ENCODE results near the gene TMEM184B.

DNA sequence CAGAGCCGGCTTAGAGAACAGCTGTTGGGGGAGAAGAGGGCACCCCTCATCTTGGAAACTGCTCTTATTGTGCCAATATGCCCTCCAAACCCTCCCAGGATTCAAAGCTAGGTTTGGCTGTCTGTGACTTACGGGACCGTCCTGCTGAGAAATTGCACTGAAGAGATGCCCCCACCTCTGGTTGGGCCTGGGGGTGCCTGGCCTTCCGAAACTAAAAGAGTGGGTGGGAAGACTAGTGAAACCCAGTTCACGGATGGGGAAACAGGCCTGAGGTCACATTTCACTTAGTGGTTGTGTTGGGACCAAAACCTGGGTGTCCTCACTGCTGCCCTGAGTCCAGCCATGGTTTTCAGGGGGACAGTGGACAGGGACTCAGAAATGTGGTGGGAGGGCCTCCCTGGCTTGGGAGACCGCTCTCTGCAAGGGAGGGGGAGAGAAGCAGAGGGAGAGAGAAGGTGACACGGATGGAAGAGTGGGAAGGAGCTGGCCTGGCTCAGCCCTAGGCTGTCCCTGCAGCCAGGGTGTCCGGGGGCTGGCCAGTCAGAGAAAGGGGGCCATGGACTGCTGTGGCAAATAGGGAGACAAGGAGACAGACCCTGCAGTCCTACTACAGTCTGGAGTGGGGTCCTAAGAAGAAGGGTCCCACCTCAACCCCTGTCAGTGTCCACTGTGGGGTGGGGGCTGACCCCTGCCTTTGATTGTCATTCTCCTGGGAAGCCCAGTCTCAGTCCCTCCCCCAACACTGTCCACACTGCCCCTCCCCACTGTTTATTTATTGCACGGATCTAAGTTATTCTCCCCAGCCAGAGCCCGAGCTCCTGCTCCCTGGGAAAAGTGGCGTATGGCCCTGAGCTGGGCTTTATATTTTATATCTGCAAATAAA lies 57.4 kb downstream of the TMEM184B start:
- TF ChIP-seq ISL1 (CRISPR knock-in tag; IDR thresholded peaks at IDR 0.05): no peak
- no peak for TF ChIP-seq RARB (CRISPR knock-in tag; IDR thresholded peaks at IDR 0.05)
- TF ChIP-seq ARNTL (CRISPR knock-in tag; IDR thresholded peaks at IDR 0.05; ENCODE audit: borderline replicate concordance, low read depth): no peak
- TF ChIP-seq TOX (CRISPR knock-in tag; IDR thresholded peaks at IDR 0.05; ENCODE audit: borderline replicate concordance): no peak
- TF ChIP-seq SNAI2 (CRISPR knock-in tag; IDR thresholded peaks at IDR 0.05): no peak
- TF ChIP-seq, protein P1, sequence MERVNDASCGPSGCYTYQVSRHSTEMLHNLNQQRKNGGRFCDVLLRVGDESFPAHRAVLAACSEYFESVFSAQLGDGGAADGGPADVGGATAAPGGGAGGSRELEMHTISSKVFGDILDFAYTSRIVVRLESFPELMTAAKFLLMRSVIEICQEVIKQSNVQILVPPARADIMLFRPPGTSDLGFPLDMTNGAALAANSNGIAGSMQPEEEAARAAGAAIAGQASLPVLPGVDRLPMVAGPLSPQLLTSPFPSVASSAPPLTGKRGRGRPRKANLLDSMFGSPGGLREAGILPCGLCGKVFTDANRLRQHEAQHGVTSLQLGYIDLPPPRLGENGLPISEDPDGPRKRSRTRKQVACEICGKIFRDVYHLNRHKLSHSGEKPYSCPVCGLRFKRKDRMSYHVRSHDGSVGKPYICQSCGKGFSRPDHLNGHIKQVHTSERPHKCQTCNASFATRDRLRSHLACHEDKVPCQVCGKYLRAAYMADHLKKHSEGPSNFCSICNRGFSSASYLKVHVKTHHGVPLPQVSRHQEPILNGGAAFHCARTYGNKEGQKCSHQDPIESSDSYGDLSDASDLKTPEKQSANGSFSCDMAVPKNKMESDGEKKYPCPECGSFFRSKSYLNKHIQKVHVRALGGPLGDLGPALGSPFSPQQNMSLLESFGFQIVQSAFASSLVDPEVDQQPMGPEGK (CRISPR knock-in tag; IDR thresholded peaks at IDR 0.05; ENCODE audit: borderline replicate concordance): no peak
- TF ChIP-seq, protein P2, sequence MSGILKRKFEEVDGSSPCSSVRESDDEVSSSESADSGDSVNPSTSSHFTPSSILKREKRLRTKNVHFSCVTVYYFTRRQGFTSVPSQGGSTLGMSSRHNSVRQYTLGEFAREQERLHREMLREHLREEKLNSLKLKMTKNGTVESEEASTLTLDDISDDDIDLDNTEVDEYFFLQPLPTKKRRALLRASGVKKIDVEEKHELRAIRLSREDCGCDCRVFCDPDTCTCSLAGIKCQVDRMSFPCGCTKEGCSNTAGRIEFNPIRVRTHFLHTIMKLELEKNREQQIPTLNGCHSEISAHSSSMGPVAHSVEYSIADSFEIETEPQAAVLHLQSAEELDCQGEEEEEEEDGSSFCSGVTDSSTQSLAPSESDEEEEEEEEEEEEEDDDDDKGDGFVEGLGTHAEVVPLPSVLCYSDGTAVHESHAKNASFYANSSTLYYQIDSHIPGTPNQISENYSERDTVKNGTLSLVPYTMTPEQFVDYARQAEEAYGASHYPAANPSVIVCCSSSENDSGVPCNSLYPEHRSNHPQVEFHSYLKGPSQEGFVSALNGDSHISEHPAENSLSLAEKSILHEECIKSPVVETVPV (CRISPR knock-in tag; IDR thresholded peaks at IDR 0.05): no peak
- TF ChIP-seq ZNF70 (CRISPR knock-in tag; IDR thresholded peaks at IDR 0.05): no peak
- TF ChIP-seq, protein P3, sequence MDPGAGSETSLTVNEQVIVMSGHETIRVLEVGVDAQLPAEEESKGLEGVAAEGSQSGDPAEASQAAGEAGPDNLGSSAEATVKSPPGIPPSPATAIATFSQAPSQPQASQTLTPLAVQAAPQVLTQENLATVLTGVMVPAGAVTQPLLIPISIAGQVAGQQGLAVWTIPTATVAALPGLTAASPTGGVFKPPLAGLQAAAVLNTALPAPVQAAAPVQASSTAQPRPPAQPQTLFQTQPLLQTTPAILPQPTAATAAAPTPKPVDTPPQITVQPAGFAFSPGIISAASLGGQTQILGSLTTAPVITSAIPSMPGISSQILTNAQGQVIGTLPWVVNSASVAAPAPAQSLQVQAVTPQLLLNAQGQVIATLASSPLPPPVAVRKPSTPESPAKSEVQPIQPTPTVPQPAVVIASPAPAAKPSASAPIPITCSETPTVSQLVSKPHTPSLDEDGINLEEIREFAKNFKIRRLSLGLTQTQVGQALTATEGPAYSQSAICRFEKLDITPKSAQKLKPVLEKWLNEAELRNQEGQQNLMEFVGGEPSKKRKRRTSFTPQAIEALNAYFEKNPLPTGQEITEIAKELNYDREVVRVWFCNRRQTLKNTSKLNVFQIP (CRISPR knock-in tag; IDR thresholded peaks at IDR 0.05; ENCODE audit: borderline replicate concordance, low read depth): no peak
- TF ChIP-seq GLIS3 (CRISPR knock-in tag; IDR thresholded peaks at IDR 0.05): no peak
- no peak for TF ChIP-seq ZFP30 (CRISPR knock-in tag; IDR thresholded peaks at IDR 0.05)
